Right atrium auricular region (tissue), 2 donors: Measurements from ENCODE around the gene ABCA6. TPM values are rescaled to one million over a fixed set of nuclear protein-coding genes. Genes with fewer than 3 reads are reported as not detected.
"Not testable (repeated sequence)": the region's sequence is repeated elsewhere in the genome, so short reads cannot be mapped to it uniquely, and the experiment has no call there.

Source experiments
- DNase-seq: peaks from one replicate; pipeline ENCODE4 v3.0.0-alpha.2; 2019; ENCODE audit warnings: low spot score
- H3K27ac ChIP-seq, 2 donors: fragments of 200-600 bp; sonication (generic); 1 replicate in 1 of 2; 2 replicates in 1 of 2; pipeline ENCODE4 v1.5.1; 2016 to 2019
- H3K27me3 ChIP-seq, 2 donors: fragments of 200-600 bp; sonication (generic); one replicate each; pipeline versions ENCODE4 v1.5.1 to v1.6.0; 2017 to 2019
- H3K36me3 ChIP-seq: fragments of 200-600 bp; sonication (generic); one replicate; pipeline ENCODE4 v1.5.1; 2016
- H3K4me1 ChIP-seq, 2 donors: fragments of 200-600 bp; sonication (generic); one replicate each; pipeline versions ENCODE4 v1.5.1 to v1.6.0; 2017 to 2019
- H3K4me3 ChIP-seq, 2 donors: fragments of 200-600 bp; sonication (generic); 1 replicate in 1 of 2; 2 replicates in 1 of 2; pipeline ENCODE4 v1.5.1; 2017 to 2019; ENCODE audit warnings: mild to moderate bottlenecking in 1 of 2, moderate library complexity in 1 of 2
- H3K9me3 ChIP-seq, 2 donors: fragments of 200-600 bp; sonication (generic); one replicate each; pipeline ENCODE4 v1.5.1; 2019
- total RNA-seq, 2 donors: library from RNA; depleted of rRNA; stranded (reverse); fragments of >200 nt; gene quantifications; one replicate each; pipeline ENCODE4 v1.1.0, GENCODE V29; 2016
- TF ChIP-seq, protein P1 (sequence below), 2 donors: fragments of 200-600 bp; sonication (generic); IDR thresholded peaks; one replicate each; pipeline ENCODE4 v1.5.1; 2019; ENCODE audit warnings: antibody characterized with exemption in 2 of 2

The ABCA6 gene
- total RNA-seq, 2 donors from 2014 or later: 20.0 to 41.9 TPM

DNA sequence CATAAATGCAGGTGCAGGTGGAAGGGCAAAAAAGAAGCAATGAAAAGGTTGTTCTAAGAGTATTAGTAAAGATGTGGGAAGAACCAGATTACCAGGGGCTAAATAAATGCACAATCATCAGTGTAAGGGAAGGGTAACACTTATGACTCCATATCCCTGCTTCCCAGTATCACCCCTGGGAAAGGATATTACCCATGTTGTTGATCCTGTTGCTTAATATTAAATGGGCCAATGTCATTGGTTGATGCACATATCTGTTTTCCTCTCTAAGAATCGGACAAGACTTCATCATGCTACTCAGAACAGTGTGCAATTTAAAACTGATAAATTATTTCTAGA lies 34.7 kb upstream of the ABCA6 start:
- Histone ChIP-seq H3K4me1 (no peaks in the 10 kb centered on the region), H3K9me3 (no peaks in the 10 kb centered on the region), H3K27me3 (no peaks in the 10 kb centered on the region), H3K36me3 (peaks cover 4% of the 10 kb centered on the region), H3K27ac (no peak overlapping the region), H3K4me3 (no peak overlapping the region)
- DNase-seq: no peak
- TF ChIP-seq, protein P1, sequence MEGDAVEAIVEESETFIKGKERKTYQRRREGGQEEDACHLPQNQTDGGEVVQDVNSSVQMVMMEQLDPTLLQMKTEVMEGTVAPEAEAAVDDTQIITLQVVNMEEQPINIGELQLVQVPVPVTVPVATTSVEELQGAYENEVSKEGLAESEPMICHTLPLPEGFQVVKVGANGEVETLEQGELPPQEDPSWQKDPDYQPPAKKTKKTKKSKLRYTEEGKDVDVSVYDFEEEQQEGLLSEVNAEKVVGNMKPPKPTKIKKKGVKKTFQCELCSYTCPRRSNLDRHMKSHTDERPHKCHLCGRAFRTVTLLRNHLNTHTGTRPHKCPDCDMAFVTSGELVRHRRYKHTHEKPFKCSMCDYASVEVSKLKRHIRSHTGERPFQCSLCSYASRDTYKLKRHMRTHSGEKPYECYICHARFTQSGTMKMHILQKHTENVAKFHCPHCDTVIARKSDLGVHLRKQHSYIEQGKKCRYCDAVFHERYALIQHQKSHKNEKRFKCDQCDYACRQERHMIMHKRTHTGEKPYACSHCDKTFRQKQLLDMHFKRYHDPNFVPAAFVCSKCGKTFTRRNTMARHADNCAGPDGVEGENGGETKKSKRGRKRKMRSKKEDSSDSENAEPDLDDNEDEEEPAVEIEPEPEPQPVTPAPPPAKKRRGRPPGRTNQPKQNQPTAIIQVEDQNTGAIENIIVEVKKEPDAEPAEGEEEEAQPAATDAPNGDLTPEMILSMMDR (IDR thresholded peaks at IDR 0.05): no peak

DNA sequence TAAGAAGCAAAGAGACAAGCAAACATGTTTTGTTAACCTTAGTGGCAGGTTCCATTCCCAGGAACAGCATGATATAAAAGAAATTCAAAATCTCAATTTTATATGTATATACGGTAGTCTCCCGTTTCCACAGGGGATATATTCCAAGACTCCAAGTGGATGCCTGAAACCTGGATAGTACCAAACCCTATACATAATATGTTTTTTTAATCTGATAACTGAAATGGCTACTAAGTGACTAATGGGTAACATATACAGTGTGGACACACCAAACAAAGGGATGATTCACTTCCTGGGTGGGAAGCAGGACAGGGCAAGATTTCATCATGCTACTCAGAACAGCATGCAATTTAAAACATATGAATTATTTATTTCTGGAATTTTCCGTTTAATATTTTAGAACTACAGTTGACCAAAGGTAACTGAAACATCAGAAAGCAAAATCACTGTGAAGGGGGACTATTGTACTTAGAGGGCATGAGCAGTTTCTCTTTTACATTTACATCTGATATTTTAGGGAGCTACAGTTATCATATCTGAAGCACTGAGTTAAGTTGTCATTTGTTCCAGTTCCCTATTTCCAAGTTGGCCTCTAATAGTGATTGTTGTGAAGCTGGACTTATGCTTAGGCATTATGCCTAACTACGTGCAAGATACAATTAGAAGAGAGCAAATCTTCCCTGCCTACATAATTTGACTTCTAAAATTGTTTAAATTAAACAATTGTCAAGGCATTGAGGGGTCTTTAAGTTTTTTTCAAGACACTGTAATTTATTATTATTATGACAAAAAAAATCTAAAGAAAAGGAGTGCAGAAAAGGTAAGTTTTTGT lies 34.1 kb upstream of the ABCA6 start:
- no peak overlapping the region for H3K27ac ChIP-seq
- no peaks in the 10 kb centered on the region for H3K9me3 ChIP-seq
- H3K4me1 ChIP-seq: no peaks in the 10 kb centered on the region
- TF ChIP-seq, protein P1 (IDR thresholded peaks at IDR 0.05): no peak
- no peak for DNase-seq
- peaks cover 4% of the 10 kb centered on the region for H3K36me3 ChIP-seq
- H3K4me3 ChIP-seq: no peak overlapping the region
- no peaks in the 10 kb centered on the region for H3K27me3 ChIP-seq

DNA sequence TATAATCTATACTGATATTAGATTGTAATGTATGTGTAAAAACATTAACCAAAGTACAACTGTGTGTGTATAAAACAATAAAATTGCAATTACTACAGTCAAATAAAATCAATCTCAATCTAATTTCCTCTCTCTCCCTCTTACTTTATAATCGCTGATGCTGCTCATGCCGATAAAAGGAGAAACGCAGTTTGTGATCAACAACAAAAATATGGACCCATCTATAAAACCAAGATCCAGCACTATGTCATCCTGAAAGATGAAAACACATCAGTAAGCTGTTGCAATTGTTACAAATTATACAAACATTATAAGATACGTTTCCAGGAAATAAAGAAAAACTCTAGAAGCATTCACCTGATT lies 33.5 kb upstream of the ABCA6 start:
- Histone ChIP-seq H3K27me3 (no peaks in the 10 kb centered on the region), H3K36me3 (peaks cover 4% of the 10 kb centered on the region), H3K9me3 (no peaks in the 10 kb centered on the region), H3K4me3 (no peak overlapping the region), H3K4me1 (no peaks in the 10 kb centered on the region), H3K27ac (no peak overlapping the region)
- no peak for DNase-seq
- TF ChIP-seq, protein P1 (IDR thresholded peaks at IDR 0.05): no peak

DNA sequence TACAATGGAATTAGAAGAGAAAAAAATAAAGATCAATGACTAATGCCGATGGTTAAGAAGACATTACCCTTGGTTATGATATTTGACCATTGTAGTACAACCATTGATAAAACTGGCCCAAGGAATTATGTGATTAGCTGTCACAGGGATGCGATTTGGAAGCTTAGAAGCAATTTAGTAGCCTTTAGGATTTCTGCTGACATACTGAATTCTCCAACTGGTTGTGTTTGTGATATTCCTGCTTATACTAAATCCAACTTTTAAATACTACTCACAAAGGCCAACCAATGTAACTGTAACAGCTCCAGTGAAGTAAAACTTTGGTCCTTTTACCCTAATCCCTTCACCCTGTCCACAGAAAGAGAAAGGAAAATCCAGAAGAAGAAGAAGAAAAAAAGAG lies 31.4 kb upstream of the ABCA6 start:
- Histone ChIP-seq H3K36me3 (peaks cover 2% of the 10 kb centered on the region), H3K9me3 (no peaks in the 10 kb centered on the region)
- TF ChIP-seq, protein P1 (IDR thresholded peaks at IDR 0.05): no peak

GRCh38 chr17:69170377-69170776 lies 28.7 kb upstream of the ABCA6 start:
- no peak overlapping the region for H3K4me3 ChIP-seq
- no peaks in the 10 kb centered on the region for H3K36me3 ChIP-seq
- H3K4me1 ChIP-seq: no peaks in the 10 kb centered on the region
- TF ChIP-seq, protein P1 (IDR thresholded peaks at IDR 0.05): no peak
- no peak overlapping the region for H3K27ac ChIP-seq
- no peak for DNase-seq
- H3K9me3 ChIP-seq: no peaks in the 10 kb centered on the region
- H3K27me3 ChIP-seq: no peaks in the 10 kb centered on the region

More for the DNA sequence above, 31.4 kb upstream of the ABCA6 start:
- no peak for DNase-seq
- H3K4me1 ChIP-seq: no peaks in the 10 kb centered on the region
- H3K27ac ChIP-seq: no peak overlapping the region
- no peaks in the 10 kb centered on the region for H3K27me3 ChIP-seq
- no peak overlapping the region for H3K4me3 ChIP-seq

GRCh38 chr17:69168642-69169041 lies 26.9 kb upstream of the ABCA6 start:
- not testable (repeated sequence) for H3K9me3 ChIP-seq, H3K4me1 ChIP-seq, DNase-seq, H3K36me3 ChIP-seq, H3K4me3 ChIP-seq, H3K27ac ChIP-seq, H3K27me3 ChIP-seq
